Mesendoderm (in vitro differentiated cells): ENCODE data around the gene PRDM15.
A peak's percentile ranks its signal among the peaks of the same experiment; 100 is the strongest.

Experiments used
- DNase-seq: peaks from one replicate; pipeline ENCODE4 v3.0.0; 2013
- H2AK5ac ChIP-seq: 2 replicates; pipeline ENCODE4 v1.6.1; 2013; ENCODE audit warnings: low read length, inconsistent platforms
- H2BK120ac ChIP-seq: 2 replicates; pipeline ENCODE4 v1.6.1; 2013; ENCODE audit warnings: low read depth, mild to moderate bottlenecking, low read length, moderate library complexity, mixed read lengths
- H2BK15ac ChIP-seq: replicated peaks from 2 replicates; pipeline ENCODE4 v1.6.1; 2013; ENCODE audit warnings: low read depth, mild to moderate bottlenecking, moderate library complexity
- H2BK5ac ChIP-seq: 2 replicates; pipeline ENCODE4 v1.6.1; 2013; ENCODE audit warnings: low read length, inconsistent platforms
- H3K18ac ChIP-seq: 2 replicates; pipeline ENCODE4 v1.6.1; 2013; ENCODE audit warnings: mild to moderate bottlenecking, low read length, mixed read lengths
- H3K23ac ChIP-seq: one replicate; pipeline ENCODE4 v1.6.1; 2013; ENCODE audit warnings: low read length
- H3K27ac ChIP-seq: 2 replicates; pipeline ENCODE4 v1.5.1; 2013; ENCODE audit warnings: low read depth, mild to moderate bottlenecking, inconsistent platforms, low read length, moderate library complexity
- H3K27me3 ChIP-seq: 2 replicates; pipeline ENCODE4 v1.6.1; 2013; ENCODE audit warnings: low read length, control low read depth, mild to moderate bottlenecking, inconsistent platforms; ENCODE audit not compliant: insufficient read depth, poor library complexity
- H3K36me3 ChIP-seq: 2 replicates; pipeline ENCODE4 v1.6.1; 2013; ENCODE audit warnings: low read length, inconsistent platforms; ENCODE audit not compliant: control insufficient read depth, insufficient read depth
- H3K4ac ChIP-seq: one replicate; pipeline ENCODE4 v1.6.1; 2013; ENCODE audit warnings: low read depth, mild to moderate bottlenecking, low read length, moderate library complexity
- H3K4me1 ChIP-seq: 2 replicates; pipeline ENCODE4 v1.6.1; 2013; ENCODE audit warnings: low read depth, low read length, inconsistent platforms; ENCODE audit not compliant: control insufficient read depth
- H3K4me2 ChIP-seq: 2 replicates; pipeline ENCODE4 v1.6.1; 2013; ENCODE audit warnings: low read length
- H3K4me3 ChIP-seq: 2 replicates; pipeline ENCODE4 v1.5.1; 2013; ENCODE audit warnings: mild to moderate bottlenecking, low read length
- H3K56ac ChIP-seq: one replicate; pipeline ENCODE4 v1.6.1; 2013; ENCODE audit warnings: low read length
- H3K79me1 ChIP-seq: 2 replicates; pipeline ENCODE4 v1.6.1; 2013; ENCODE audit warnings: low read length, inconsistent platforms
- H3K79me2 ChIP-seq: 2 replicates; pipeline ENCODE4 v1.6.1; 2013; ENCODE audit warnings: mild to moderate bottlenecking, low read length; ENCODE audit not compliant: control insufficient read depth, insufficient read depth
- H3K9ac ChIP-seq: 2 replicates; pipeline ENCODE4 v1.6.1; 2013; ENCODE audit warnings: low read length, inconsistent platforms
- H4K5ac ChIP-seq: one replicate; pipeline ENCODE4 v1.6.1; 2013; ENCODE audit warnings: low read length
- H4K8ac ChIP-seq: one replicate; pipeline ENCODE4 v1.6.1; 2013; ENCODE audit warnings: low read depth, mild to moderate bottlenecking, control low read depth, low read length, moderate library complexity
- WGBS: extraction: QIAGEN DNeasy Blood & Tissue Kit; methylation state at CpG from one replicate; pipeline ENCODE4 v1.1.7; 2013; ENCODE audit warnings: low lambda C conversion rate, missing lambda C conversion rate; ENCODE audit not compliant: insufficient coverage; ENCODE audit errors: extremely low coverage; 5-methylcytosine and 5-hydroxymethylcytosine counted together

The PRDM15 gene

DNA sequence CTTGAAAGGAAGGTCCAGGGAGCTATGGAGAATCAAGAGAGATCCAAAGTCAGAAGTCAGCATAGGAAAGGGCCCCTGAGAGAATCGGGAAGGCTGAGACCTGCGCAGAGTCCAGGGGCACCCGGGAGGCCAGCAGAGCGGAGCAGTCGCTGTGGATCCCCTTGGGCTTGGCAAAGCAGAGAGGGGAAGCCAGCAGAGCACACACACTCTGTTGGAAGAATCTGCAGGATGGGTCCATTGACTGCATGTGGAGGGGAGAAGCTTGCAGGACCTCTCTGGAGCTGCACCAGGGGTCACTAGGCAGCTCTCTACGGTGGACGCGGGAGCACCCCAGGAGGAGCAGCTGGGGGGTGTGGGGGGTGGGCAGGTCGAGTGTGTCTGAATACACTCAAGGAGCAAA, 118.7 kb downstream of the PRDM15 start:
- no peak overlapping the region for H2BK120ac ChIP-seq
- H3K27me3 ChIP-seq = peaks cover 2% of the 10 kb centered on the region
- H3K4me1 ChIP-seq = peaks cover 11% of the 10 kb centered on the region
- WGBS = no CpG with 5 or more reads among the region's 9 CpGs
- H3K56ac ChIP-seq = no peak overlapping the region
- no peak overlapping the region for H3K27ac ChIP-seq
- no peak overlapping the region for H2BK5ac ChIP-seq
- no peak overlapping the region for H3K4ac ChIP-seq
- no peak overlapping the region for H4K5ac ChIP-seq
- H3K4me2 ChIP-seq = no peak overlapping the region
- peaks cover 14% of the 10 kb centered on the region for H3K79me2 ChIP-seq
- H2BK15ac ChIP-seq = no peak overlapping the region
- no peak overlapping the region for H4K8ac ChIP-seq
- no peak overlapping the region for H3K23ac ChIP-seq
- H2AK5ac ChIP-seq = no peak overlapping the region
- no peak for DNase-seq
- peaks cover 21% of the 10 kb centered on the region for H3K79me1 ChIP-seq
- no peak overlapping the region for H3K9ac ChIP-seq
- H3K4me3 ChIP-seq = no peak overlapping the region
- H3K36me3 ChIP-seq = no peaks in the 10 kb centered on the region
- no peak overlapping the region for H3K18ac ChIP-seq

GRCh38 chr21:41759926-41760325, 119.2 kb downstream of the PRDM15 start:
- Histone ChIP-seq H3K23ac (no peak overlapping the region), H2BK5ac (no peak overlapping the region), H3K79me2 (peaks cover 12% of the 10 kb centered on the region), H2AK5ac (no peak overlapping the region), H3K36me3 (no peaks in the 10 kb centered on the region), H3K4me3 (no peak overlapping the region), H3K79me1 (peaks cover 18% of the 10 kb centered on the region), H3K4ac (no peak overlapping the region), H3K4me1 (peaks cover 9% of the 10 kb centered on the region), H3K18ac (no peak overlapping the region), H4K5ac (no peak overlapping the region), H3K9ac (no peak overlapping the region), H3K56ac (no peak overlapping the region), H3K27me3 (peaks cover 2% of the 10 kb centered on the region), H2BK120ac (no peak overlapping the region), H3K27ac (no peak overlapping the region), H4K8ac (no peak overlapping the region), H3K4me2 (no peak overlapping the region), H2BK15ac (no peak overlapping the region)
- WGBS = no CpG with 5 or more reads among the region's 5 CpGs
- DNase-seq = no peak

DNA sequence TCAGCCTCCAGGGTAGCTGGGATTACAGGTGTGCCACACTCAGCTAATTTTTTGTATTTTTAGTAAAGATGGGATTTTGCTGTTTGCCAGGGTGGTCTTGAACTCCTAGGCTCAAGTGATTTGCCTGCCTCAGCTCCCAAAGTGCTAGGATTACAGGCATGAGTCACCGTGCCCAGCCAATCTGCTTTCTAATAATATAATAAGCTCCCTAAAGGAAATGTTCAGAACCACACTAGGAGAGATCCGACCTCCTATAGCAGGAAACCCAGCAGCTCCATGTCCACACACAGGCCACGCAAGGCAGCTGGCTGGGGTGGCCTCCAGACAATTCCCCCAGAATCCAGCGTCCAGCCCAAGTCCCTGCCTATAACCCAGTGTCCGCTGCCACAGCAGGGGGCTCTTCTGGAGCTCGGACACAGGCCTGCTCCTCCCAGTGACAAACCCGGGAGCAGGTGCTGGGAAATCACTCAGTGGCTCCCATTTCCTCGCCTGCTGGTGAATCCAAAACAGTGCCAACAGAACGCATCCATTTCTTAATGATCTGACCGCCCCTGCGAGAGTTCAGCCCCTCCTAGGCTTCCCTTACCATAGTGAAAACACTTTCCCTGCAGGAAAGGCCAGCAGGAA, 119.8 kb downstream of the PRDM15 start:
- no peak overlapping the region for H3K56ac ChIP-seq
- no peak overlapping the region for H3K27ac ChIP-seq
- DNase-seq = no peak
- no peak overlapping the region for H4K5ac ChIP-seq
- H2BK5ac ChIP-seq = no peak overlapping the region
- no peak overlapping the region for H3K4ac ChIP-seq
- no peak overlapping the region for H3K9ac ChIP-seq
- H3K36me3 ChIP-seq = no peaks in the 10 kb centered on the region
- H2AK5ac ChIP-seq = no peak overlapping the region
- H3K18ac ChIP-seq = no peak overlapping the region
- H2BK120ac ChIP-seq = no peak overlapping the region
- H3K27me3 ChIP-seq = peaks cover 2% of the 10 kb centered on the region
- H3K4me2 ChIP-seq = no peak overlapping the region
- no peak overlapping the region for H3K4me3 ChIP-seq
- peaks cover 14% of the 10 kb centered on the region for H3K79me1 ChIP-seq
- no peak overlapping the region for H4K8ac ChIP-seq
- peaks cover 12% of the 10 kb centered on the region for H3K4me1 ChIP-seq
- no CpG with 5 or more reads among the region's 11 CpGs for WGBS
- peaks cover 10% of the 10 kb centered on the region for H3K79me2 ChIP-seq
- H3K23ac ChIP-seq = no peak overlapping the region
- no peak overlapping the region for H2BK15ac ChIP-seq

DNA sequence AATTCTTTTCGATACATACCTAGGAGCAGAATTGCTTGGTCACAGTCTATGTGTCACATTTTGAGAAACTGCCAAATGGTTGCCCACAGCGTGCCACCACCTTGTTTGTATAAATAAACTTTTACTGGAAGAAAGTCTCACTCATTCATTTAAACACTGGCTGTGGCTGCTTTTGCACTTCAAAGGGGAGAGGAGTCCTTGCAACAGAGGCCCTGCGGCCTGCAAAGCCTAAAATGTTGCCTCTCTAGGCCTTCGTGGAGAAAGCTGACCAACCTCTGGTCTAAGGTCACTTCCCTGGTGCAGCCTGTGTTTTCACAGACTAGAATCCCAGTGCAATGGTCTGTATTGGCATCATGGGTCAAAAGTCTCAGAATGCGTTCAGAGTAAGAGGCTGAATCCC, 120.6 kb downstream of the PRDM15 start:
- H2BK15ac ChIP-seq = no peak overlapping the region
- no peak overlapping the region for H4K8ac ChIP-seq
- no peak overlapping the region for H3K9ac ChIP-seq
- no peak overlapping the region for H3K4ac ChIP-seq
- H3K4me3 ChIP-seq = no peak overlapping the region
- no peak overlapping the region for H2BK5ac ChIP-seq
- peaks cover 15% of the 10 kb centered on the region for H3K4me1 ChIP-seq
- no peak overlapping the region for H2BK120ac ChIP-seq
- no peak overlapping the region for H3K18ac ChIP-seq
- H3K56ac ChIP-seq = peak overlapping the region; percentile 15
- WGBS = no CpG with 5 or more reads among the region's 5 CpGs
- peaks cover 13% of the 10 kb centered on the region for H3K79me1 ChIP-seq
- peaks cover 8% of the 10 kb centered on the region for H3K79me2 ChIP-seq
- peaks cover 2% of the 10 kb centered on the region for H3K27me3 ChIP-seq
- DNase-seq = no peak
- no peak overlapping the region for H3K4me2 ChIP-seq
- no peak overlapping the region for H3K23ac ChIP-seq
- H3K36me3 ChIP-seq = no peaks in the 10 kb centered on the region
- H2AK5ac ChIP-seq = no peak overlapping the region
- H4K5ac ChIP-seq = no peak overlapping the region
- no peak overlapping the region for H3K27ac ChIP-seq

DNA sequence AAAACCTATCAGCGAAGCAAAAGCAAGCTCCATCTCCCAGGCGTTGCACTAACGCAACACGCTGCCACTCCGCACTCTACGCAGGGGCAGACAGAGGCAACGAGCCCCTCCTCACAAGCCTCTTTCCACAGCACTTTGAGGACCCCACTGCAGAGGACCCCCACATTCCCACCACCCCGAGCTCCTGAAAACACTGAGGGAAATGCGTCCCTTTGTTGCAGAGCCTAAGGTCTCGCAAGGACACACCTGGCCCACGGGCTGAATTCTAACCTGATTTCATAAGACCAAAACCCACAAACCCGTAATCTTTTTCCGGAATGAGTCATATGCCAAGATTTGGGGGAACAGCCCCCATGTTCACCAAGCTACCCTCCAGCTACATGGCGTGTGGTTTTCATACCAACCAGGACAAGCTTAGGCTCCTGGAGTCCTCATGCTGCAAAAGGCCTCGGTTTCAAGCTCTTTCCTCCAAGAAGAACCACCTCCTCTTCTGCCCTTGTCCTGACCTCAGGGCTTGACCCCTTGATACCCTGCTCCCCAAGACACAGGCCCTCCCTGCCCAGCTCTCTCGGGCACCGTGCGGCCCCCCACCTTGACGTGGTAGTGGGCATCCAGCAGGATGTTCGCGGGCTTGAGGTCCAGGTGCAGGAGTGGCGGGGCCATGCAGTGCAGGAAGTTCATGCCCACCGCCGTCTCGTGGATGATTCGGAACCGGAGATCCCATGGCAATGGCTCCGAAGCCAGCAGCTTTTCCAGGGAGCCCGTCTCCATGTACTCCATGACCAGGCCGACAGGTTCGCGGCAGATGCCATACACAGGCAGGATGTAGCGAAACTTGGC, 123.0 kb downstream of the PRDM15 start:
- Histone ChIP-seq H4K5ac (no peak overlapping the region), H3K79me2 (peaks cover 8% of the 10 kb centered on the region), H2BK120ac (no peak overlapping the region), H3K27me3 (no peaks in the 10 kb centered on the region), H3K27ac (no peak overlapping the region), H3K4me3 (no peak overlapping the region), H3K4me2 (no peak overlapping the region), H3K18ac (no peak overlapping the region), H3K79me1 (peaks cover 13% of the 10 kb centered on the region), H3K4ac (no peak overlapping the region), H3K23ac (no peak overlapping the region), H3K56ac (no peak overlapping the region), H3K4me1 (peaks cover 16% of the 10 kb centered on the region), H2BK5ac (no peak overlapping the region), H2AK5ac (no peak overlapping the region), H3K9ac (no peak overlapping the region), H3K36me3 (no peaks in the 10 kb centered on the region), H4K8ac (no peak overlapping the region), H2BK15ac (no peak overlapping the region)
- WGBS = no CpG with 5 or more reads among the region's 33 CpGs
- no peak for DNase-seq
